GM12891 (cell line): Measurements from ENCODE around the gene FAM83D.

Source experiments
- PAX5 ChIP-seq: IDR thresholded peaks from 2 replicates; pipeline ENCODE4 v1.6.1; 2011; ENCODE audit warnings: low read length, moderate library complexity, mild to moderate bottlenecking; ENCODE audit not compliant: insufficient read depth, severe bottlenecking
- POLR2A ChIP-seq: IDR thresholded peaks from 2 replicates; pipeline ENCODE4 v1.6.1; 2011; ENCODE audit warnings: low read depth, low read length, control low read depth
- POLR2AphosphoS5 ChIP-seq: IDR thresholded peaks from 2 replicates; pipeline ENCODE4 v1.6.1; 2011; ENCODE audit warnings: low read depth, low read length, control low read depth
- SPI1 ChIP-seq: IDR thresholded peaks from 2 replicates; pipeline ENCODE4 v1.6.1; 2011; ENCODE audit warnings: low read depth, low read length, control low read depth
- TAF1 ChIP-seq: IDR thresholded peaks from 2 replicates; pipeline ENCODE4 v1.6.1; 2011; ENCODE audit warnings: low read depth, low read length, control low read depth

DNA sequence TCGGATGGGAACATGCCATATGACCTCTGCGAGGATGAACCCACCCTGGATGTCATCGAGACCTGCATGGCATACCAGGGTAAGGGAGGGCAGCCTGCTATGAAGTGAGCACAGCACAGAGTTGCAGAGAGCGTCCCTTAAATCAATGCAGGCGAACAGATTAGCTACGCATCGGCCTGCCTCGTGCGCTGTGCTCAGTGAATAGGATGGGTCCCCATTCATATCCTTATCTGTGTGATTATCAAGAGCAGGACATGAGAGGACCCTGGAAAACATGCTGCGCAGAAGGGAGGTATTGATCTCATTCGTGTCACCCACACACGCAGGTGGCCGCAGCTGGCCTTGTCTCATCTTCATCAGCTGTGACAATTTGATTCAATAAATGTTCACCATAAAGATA is 25.6 kb upstream of the FAM83D start:
- TF ChIP-seq POLR2A = no peak
- TF ChIP-seq TAF1 = no peak
- no peak for TF ChIP-seq PAX5
- no peak for TF ChIP-seq POLR2AphosphoS5
- no peak for TF ChIP-seq SPI1
